ENCODE results near the gene RAPGEF1. TPM values are rescaled to one million over a fixed set of nuclear protein-coding genes. Genes with fewer than 3 reads are reported as not detected.

The RAPGEF1 gene
- total RNA-seq, 1 experiment from 2014 or later: 55.6 TPM

DNA sequence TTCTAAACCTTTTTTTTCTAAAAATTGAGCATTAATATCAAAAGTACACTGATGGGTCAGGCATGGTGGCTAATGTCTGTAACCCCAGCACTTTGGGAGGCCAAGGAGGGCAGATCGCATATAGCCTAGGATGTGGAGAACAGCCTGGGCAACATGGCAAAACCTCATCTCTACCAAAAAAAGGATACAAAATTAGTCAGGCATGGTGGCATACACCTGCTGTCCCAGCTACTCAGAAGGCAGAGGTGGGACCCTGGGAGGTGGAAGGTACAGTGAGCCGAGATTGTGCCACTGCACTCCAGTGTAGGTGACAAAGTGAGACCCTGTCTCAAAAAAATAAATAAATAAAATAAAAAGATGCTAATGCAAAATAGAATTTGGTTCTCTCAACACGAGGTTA, 49.4 kb downstream of the RAPGEF1 start:
- Histone ChIP-seq H3K18ac (ENCODE audit: insufficient read length, low read depth, low read length) (no peak overlapping the region), H4K91ac (ENCODE audit: insufficient read length, low read depth, low read length) (no peak overlapping the region), H3K23me2 (ENCODE audit: insufficient read length, low read depth, low read length, poor library complexity, severe bottlenecking) (no peaks in the 10 kb centered on the region), H3K27ac (ENCODE audit: insufficient read length, low read depth, low read length) (no peak overlapping the region), H4K20me1 (ENCODE audit: control insufficient read depth, insufficient read depth, insufficient read length) (no peaks in the 10 kb centered on the region), H2AFZ (ENCODE audit: low read length) (no peak overlapping the region), H2BK5ac (ENCODE audit: insufficient read length, low read length) (no peak overlapping the region), H3K79me1 (ENCODE audit: insufficient read depth, low read depth, low read length, poor library complexity, severe bottlenecking) (peaks cover 4% of the 10 kb centered on the region), H2BK20ac (ENCODE audit: low read depth, low read length, poor library complexity, severe bottlenecking) (no peak overlapping the region), H2BK12ac (ENCODE audit: insufficient read length, low read depth, low read length) (no peak overlapping the region), H3T11ph (ENCODE audit: low read length) (no peak overlapping the region), H3K4me2 (ENCODE audit: insufficient read depth, insufficient read length, low read length) (no peak overlapping the region), H3K4ac (ENCODE audit: low read depth, low read length) (no peak overlapping the region), H3K4me1 (ENCODE audit: insufficient read depth, low read length) (peaks cover 17% of the 10 kb centered on the region), H2BK15ac (ENCODE audit: low read depth, low read length) (no peak overlapping the region), H3K9ac (ENCODE audit: extremely low read depth, insufficient read length, low read length) (no peak overlapping the region), H3K27me3 (ENCODE audit: insufficient read depth, low read length) (no peaks in the 10 kb centered on the region), H2BK120ac (ENCODE audit: low read depth, low read length, poor library complexity, severe bottlenecking) (no peak overlapping the region), H3K56ac (ENCODE audit: insufficient read length, low read depth, low read length) (no peak overlapping the region), H3K23ac (ENCODE audit: insufficient read length, low read depth, low read length) (no peak overlapping the region), H3K14ac (ENCODE audit: insufficient read depth, low read length) (no peak overlapping the region), H2AK5ac (ENCODE audit: insufficient read length, low read length) (no peak overlapping the region), H3K9me3 (ENCODE audit: control insufficient read depth, low read depth, low read length) (no peaks in the 10 kb centered on the region), H3K79me2 (ENCODE audit: insufficient read depth, low read length) (peaks cover 25% of the 10 kb centered on the region; the same call in 1 of the 2 replicates), H4K8ac (replicated peaks; ENCODE audit: insufficient read length, low read depth, low read length) (no peak overlapping the region), H4K5ac (ENCODE audit: insufficient read length, low read depth, low read length) (no peak overlapping the region)
- WGBS (ENCODE audit: extremely low coverage, insufficient read length, low lambda C conversion rate): no CpG with 5 or more reads among the region's 3 CpGs
- no peak for DNase-seq
- H3K9me3 Mint-ChIP-seq: peaks cover 8 to 12% of the 10 kb centered on the region in 2 experiments
- H3K4me1 Mint-ChIP-seq: peaks cover 33 to 56% of the 10 kb centered on the region in 2 experiments
- H3K27ac Mint-ChIP-seq: no peak overlapping the region
- H3K27me3 Mint-ChIP-seq (ENCODE audit: low read depth): no peaks in the 10 kb centered on the region
- TF ChIP-seq, protein P1, sequence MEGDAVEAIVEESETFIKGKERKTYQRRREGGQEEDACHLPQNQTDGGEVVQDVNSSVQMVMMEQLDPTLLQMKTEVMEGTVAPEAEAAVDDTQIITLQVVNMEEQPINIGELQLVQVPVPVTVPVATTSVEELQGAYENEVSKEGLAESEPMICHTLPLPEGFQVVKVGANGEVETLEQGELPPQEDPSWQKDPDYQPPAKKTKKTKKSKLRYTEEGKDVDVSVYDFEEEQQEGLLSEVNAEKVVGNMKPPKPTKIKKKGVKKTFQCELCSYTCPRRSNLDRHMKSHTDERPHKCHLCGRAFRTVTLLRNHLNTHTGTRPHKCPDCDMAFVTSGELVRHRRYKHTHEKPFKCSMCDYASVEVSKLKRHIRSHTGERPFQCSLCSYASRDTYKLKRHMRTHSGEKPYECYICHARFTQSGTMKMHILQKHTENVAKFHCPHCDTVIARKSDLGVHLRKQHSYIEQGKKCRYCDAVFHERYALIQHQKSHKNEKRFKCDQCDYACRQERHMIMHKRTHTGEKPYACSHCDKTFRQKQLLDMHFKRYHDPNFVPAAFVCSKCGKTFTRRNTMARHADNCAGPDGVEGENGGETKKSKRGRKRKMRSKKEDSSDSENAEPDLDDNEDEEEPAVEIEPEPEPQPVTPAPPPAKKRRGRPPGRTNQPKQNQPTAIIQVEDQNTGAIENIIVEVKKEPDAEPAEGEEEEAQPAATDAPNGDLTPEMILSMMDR (conservative IDR thresholded peaks at IDR 0.05): no peak
- H3K4me3 Mint-ChIP-seq: no peak overlapping the region
- H3K36me3 Mint-ChIP-seq (ENCODE audit: insufficient read depth in 1 of 3, low read depth in 3 of 3): peaks cover 10 to 17% (median 16%) of the 10 kb centered on the region in 3 experiments

Data from H9 (cell line).